ENCODE measurements around the gene ARHGAP27. TPM values are rescaled to one million over a fixed set of nuclear protein-coding genes. Genes with fewer than 3 reads are reported as not detected.
"Not testable (repeated sequence)": the region's sequence is repeated elsewhere in the genome, so short reads cannot be mapped to it uniquely, and the experiment has no call there.

The ARHGAP27 gene
- total RNA-seq, 1 experiment from 2014 or later: 39.2 TPM

- POLR2A ChIA-PET; intact Hi-C loops (cut with micrococcal nuclease; ENCODE audit: unreplicated experiment); H3K4me3 ChIP-seq (ENCODE audit: low read depth in 2 of 2, low read length in 2 of 2); H3K9me3 ChIP-seq (ENCODE audit: control insufficient read depth, insufficient read depth, low read depth, low read length); H3K36me3 ChIP-seq (ENCODE audit: control insufficient read depth, insufficient read depth, low read length); H3K4me1 ChIP-seq (ENCODE audit: control insufficient read depth, insufficient read depth, low read length); CTCF ChIA-PET; BruUV-seq (replicated peaks); DNase-seq (ENCODE audit: low read depth, low spot score); H3K27ac ChIP-seq (ENCODE audit: low read length); ATAC-seq; in situ Hi-C loops (cut with HindIII; ENCODE audit: low pct_unique_long_range_greater_than_20kb, low sequenced_read_pairs); H3K27me3 ChIP-seq (ENCODE audit: control insufficient read depth, insufficient read depth, low read length): not testable (repeated sequence)
Observed at GRCh38 chr17:45443371-45444260, 10.9 kb upstream of the ARHGAP27 start.

DNA sequence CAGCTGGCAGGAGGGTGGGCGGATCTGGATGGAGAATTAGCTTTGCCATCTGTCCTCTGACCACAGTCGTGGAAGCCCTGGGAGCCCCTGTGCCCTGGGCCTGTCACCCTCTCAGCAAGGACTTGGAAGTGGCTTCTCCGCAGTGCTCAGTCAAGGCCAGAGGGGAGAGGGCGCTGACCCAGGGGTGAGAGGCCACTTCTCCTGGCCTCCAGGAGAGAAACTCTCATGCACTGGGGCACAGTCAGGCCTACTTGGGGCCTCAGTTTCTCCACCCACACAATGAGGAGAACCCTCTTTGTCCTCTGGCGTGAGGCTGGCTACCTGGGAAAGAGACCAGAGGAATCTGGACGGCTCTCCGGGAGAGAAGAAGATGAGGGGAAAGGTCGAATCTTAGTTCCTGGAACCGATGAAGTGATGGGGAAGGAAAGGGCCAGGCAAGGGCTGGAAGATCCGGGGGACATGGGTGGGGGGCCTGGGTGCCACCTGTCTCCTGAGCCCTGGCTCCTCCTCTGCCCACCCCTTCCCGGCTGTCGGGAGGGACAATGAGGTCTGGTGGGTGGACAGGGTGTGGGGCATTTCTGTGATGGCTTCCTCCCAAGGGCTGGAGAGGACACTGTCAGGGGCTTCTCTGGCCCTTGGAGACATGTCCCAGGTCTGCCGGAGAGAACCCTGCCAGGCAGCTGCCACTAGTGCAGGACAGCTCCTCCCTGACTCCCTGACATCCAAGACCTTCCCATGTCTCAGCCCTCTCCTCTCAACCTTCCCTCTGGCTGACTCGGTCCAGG, 9.0 kb upstream of the ARHGAP27 start:
- no TSS peak for BruUV-seq (replicated peaks)
- POLR2A ChIA-PET: no interaction called here

GRCh38 chr17:45440839-45441515, 8.3 kb upstream of the ARHGAP27 start:
- BruUV-seq (replicated peaks); POLR2A ChIA-PET; ATAC-seq; H3K27ac ChIP-seq (ENCODE audit: low read length); H3K4me3 ChIP-seq (ENCODE audit: low read depth in 2 of 2, low read length in 2 of 2); H3K9me3 ChIP-seq (ENCODE audit: control insufficient read depth, insufficient read depth, low read depth, low read length); intact Hi-C loops (cut with micrococcal nuclease; ENCODE audit: unreplicated experiment); in situ Hi-C loops (cut with HindIII; ENCODE audit: low pct_unique_long_range_greater_than_20kb, low sequenced_read_pairs); H3K27me3 ChIP-seq (ENCODE audit: control insufficient read depth, insufficient read depth, low read length); H3K4me1 ChIP-seq (ENCODE audit: control insufficient read depth, insufficient read depth, low read length); H3K36me3 ChIP-seq (ENCODE audit: control insufficient read depth, insufficient read depth, low read length); DNase-seq (ENCODE audit: low read depth, low spot score): not testable (repeated sequence)
- CTCF ChIA-PET: interaction anchor here (0.9 kb wide), 1 partner anchor 16 kb away, joined by 4 read pairs; no protein-coding TSS in a partner anchor

More for the DNA sequence above, 9.0 kb upstream of the ARHGAP27 start:
- no peak overlapping the region for H3K4me3 ChIP-seq (ENCODE audit: low read depth in 2 of 2, low read length in 2 of 2)
- intact Hi-C loops (cut with micrococcal nuclease; ENCODE audit: unreplicated experiment): no loop called here
- H3K36me3 ChIP-seq (ENCODE audit: control insufficient read depth, insufficient read depth, low read length): no peaks in the 10 kb centered on the region
- H3K9me3 ChIP-seq (ENCODE audit: control insufficient read depth, insufficient read depth, low read depth, low read length): no peaks in the 10 kb centered on the region
- H3K27me3 ChIP-seq (ENCODE audit: control insufficient read depth, insufficient read depth, low read length): no peaks in the 10 kb centered on the region
- H3K27ac ChIP-seq (ENCODE audit: low read length): no peak overlapping the region
- peaks cover 7% of the 10 kb centered on the region for H3K4me1 ChIP-seq (ENCODE audit: control insufficient read depth, insufficient read depth, low read length)
- TF ChIP-seq, protein P1, sequence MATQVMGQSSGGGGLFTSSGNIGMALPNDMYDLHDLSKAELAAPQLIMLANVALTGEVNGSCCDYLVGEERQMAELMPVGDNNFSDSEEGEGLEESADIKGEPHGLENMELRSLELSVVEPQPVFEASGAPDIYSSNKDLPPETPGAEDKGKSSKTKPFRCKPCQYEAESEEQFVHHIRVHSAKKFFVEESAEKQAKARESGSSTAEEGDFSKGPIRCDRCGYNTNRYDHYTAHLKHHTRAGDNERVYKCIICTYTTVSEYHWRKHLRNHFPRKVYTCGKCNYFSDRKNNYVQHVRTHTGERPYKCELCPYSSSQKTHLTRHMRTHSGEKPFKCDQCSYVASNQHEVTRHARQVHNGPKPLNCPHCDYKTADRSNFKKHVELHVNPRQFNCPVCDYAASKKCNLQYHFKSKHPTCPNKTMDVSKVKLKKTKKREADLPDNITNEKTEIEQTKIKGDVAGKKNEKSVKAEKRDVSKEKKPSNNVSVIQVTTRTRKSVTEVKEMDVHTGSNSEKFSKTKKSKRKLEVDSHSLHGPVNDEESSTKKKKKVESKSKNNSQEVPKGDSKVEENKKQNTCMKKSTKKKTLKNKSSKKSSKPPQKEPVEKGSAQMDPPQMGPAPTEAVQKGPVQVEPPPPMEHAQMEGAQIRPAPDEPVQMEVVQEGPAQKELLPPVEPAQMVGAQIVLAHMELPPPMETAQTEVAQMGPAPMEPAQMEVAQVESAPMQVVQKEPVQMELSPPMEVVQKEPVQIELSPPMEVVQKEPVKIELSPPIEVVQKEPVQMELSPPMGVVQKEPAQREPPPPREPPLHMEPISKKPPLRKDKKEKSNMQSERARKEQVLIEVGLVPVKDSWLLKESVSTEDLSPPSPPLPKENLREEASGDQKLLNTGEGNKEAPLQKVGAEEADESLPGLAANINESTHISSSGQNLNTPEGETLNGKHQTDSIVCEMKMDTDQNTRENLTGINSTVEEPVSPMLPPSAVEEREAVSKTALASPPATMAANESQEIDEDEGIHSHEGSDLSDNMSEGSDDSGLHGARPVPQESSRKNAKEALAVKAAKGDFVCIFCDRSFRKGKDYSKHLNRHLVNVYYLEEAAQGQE (IDR thresholded peaks at IDR 0.05; ENCODE audit: insufficient read depth in 1 of 2, low read depth in 2 of 2, low read length in 1 of 2): no peak
- TF ChIP-seq, protein P2, sequence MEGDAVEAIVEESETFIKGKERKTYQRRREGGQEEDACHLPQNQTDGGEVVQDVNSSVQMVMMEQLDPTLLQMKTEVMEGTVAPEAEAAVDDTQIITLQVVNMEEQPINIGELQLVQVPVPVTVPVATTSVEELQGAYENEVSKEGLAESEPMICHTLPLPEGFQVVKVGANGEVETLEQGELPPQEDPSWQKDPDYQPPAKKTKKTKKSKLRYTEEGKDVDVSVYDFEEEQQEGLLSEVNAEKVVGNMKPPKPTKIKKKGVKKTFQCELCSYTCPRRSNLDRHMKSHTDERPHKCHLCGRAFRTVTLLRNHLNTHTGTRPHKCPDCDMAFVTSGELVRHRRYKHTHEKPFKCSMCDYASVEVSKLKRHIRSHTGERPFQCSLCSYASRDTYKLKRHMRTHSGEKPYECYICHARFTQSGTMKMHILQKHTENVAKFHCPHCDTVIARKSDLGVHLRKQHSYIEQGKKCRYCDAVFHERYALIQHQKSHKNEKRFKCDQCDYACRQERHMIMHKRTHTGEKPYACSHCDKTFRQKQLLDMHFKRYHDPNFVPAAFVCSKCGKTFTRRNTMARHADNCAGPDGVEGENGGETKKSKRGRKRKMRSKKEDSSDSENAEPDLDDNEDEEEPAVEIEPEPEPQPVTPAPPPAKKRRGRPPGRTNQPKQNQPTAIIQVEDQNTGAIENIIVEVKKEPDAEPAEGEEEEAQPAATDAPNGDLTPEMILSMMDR (IDR thresholded peaks at IDR 0.05): no peak
- TF ChIP-seq TCF7L2 (IDR thresholded peaks at IDR 0.05; ENCODE audit: low read depth, low read length): no peak
- no peak for TF ChIP-seq POLR2AphosphoS5 (IDR thresholded peaks at IDR 0.05; ENCODE audit: low read depth, low read length)
- TF ChIP-seq SIN3A (IDR thresholded peaks at IDR 0.05; ENCODE audit: borderline replicate concordance, insufficient read depth, low read depth, low read length): no peak
- in situ Hi-C loops (cut with HindIII; ENCODE audit: low pct_unique_long_range_greater_than_20kb, low sequenced_read_pairs): no loop called here
- DNase-seq (ENCODE audit: low read depth, low spot score) (no peak), ATAC-seq (no peak)
- CTCF ChIA-PET: no interaction called here
